Ovary (tissue), 9 donors: ENCODE data around the gene CLIP2. TPM values are rescaled to one million over a fixed set of nuclear protein-coding genes. Genes with fewer than 3 reads are reported as not detected.

ENCODE experiments used
- DNase-seq, 5 donors: peaks; one replicate each; pipeline ENCODE4 v3.0.0-alpha.2; 2019 to 2020
- H3K27ac ChIP-seq, 2 donors: fragments of 200-600 bp; one replicate each; pipeline versions ENCODE4 v1.5.1 to v1.8.0; 2019 to 2022
- H3K27me3 ChIP-seq: fragments of 200-600 bp; one replicate; pipeline ENCODE4 v1.8.0; 2022
- H3K36me3 ChIP-seq: fragments of 200-600 bp; sonication (generic); one replicate; pipeline ENCODE4 v1.5.1; 2019
- H3K4me1 ChIP-seq: one replicate; pipeline ENCODE4 v1.8.1; 2013; ENCODE audit warnings: mild to moderate bottlenecking, moderate library complexity; ENCODE audit not compliant: insufficient read depth
- H3K4me3 ChIP-seq: fragments of 200-600 bp; sonication (generic); one replicate; pipeline ENCODE4 v1.5.1; 2017
- H3K9me3 ChIP-seq, 2 donors: fragments of 200-600 bp in 1 of 2; sonication (generic) in 1 of 2; one replicate each; pipeline versions ENCODE4 v1.5.1 to v1.8.1; 2013 to 2019; ENCODE audit warnings: mild to moderate bottlenecking in 1 of 2, moderate library complexity in 1 of 2
- EP300 ChIP-seq: sonication (generic); formaldehyde crosslinking; IDR thresholded peaks from one replicate; pipeline ENCODE4 v1.6.1; 2017; ENCODE audit warnings: antibody characterized with exemption
- POLR2A ChIP-seq: fragments of 450-650 bp; IDR thresholded peaks from one replicate; pipeline ENCODE4 v1.6.1; 2017; ENCODE audit warnings: antibody characterized with exemption, mild to moderate bottlenecking, moderate library complexity
- WGBS, 3 donors: extraction: QIAGEN DNeasy Blood & Tissue Kit in 1 of 3; methylation state at CpG; one replicate each; pipeline versions ENCODE4 v1.1.5 to v1.1.7; 2013 to 2017; 5-methylcytosine and 5-hydroxymethylcytosine counted together
- intact Hi-C, 4 donors: fragments of 100-400 bp; cut with DNase I; formaldehyde crosslinking; loops; one replicate each; pipeline versions ENCODE4 v1.11.0 to v1.15.1; 2022 to 2023
- polyA plus RNA-seq, 2 donors: library from polyadenylated mRNA; stranded (reverse); fragments of 200-250 nt in 1 of 2; fragments of 350-450 nt in 1 of 2; fragmentation: Illumina TruSeq in 1 of 2; extraction: RNeasy Lipid Tissue Mini Kit (QIAGEN cat#74804) in 1 of 2; gene quantifications; one replicate each; pipeline ENCODE4 v1.2.3, GENCODE V29; 2013 to 2014
- total RNA-seq, 7 donors: library from RNA; depleted of rRNA in 2 of 7; stranded (reverse); fragments of >200 nt in 2 of 7; fragmentation: NEBNext Ultra II Directional in 3 of 7; extraction: Animal tissue kit (Norgen Biotek cat#: 25700) in 3 of 7; gene quantifications; one replicate each; pipeline versions ENCODE4 v1.1.0 to v1.2.4, GENCODE V29; 2016 to 2023
- TF ChIP-seq, protein P1 (sequence below), 3 donors: fragments of 450-650 bp in 2 of 3; fragments of 200-600 bp in 1 of 3; IDR thresholded peaks; one replicate each; pipeline versions ENCODE4 v1.5.1 to v1.8.0; 2016 to 2022; ENCODE audit warnings: antibody characterized with exemption in 3 of 3, mild to moderate bottlenecking in 1 of 3
- donor health status: DM: no; HTN: no; CAD: no; lungs with moderate emphysema.
- donor health status: DM: no; HTN: no; CAD: no.
- donor health status: Bipolar disorder and iron deficiency.
- donor health status: DM: yes; HTN: yes; CAD: no.
- donor health status: DM: no; HTN: no; CAD: no.
- donor health status: DM: yes; HTN: yes; CAD: no.

The CLIP2 gene
- total and polyA plus RNA-seq, 9 donors: 5.1 to 51.5 (median 28.9) TPM

DNA sequence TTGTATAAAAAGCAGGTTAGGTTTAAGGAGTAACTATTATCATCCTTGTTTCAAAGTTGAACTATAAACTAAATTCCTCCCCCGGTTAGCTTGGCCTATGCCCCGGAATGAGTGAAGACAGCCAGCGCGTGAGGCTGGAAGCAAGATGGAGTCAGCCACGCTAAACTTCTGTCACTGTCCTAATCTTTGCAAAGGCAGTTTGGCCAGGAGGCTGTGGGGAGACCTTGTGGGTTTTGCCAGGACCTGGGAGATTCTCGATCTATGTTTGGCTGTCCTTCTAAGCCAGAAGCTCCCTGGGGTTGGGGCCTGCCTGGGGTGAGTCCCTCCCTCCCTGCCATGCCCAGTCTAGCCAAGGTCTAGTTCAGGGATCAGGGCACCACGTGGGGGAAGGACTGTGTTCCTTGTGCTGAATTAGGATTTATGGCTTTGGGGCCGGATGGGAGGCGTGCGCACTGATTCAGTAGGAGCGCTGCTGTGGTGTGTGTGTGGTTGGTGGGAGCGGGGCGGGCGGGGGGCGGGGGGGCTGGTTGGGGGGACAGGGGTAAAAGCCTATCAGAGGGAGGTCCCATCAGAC lies 163.6 kb downstream of the CLIP2 start:
- intact Hi-C loops: loop anchor here in 1 of 4 donors (2.0 kb wide), 1 partner anchor 28 kb away; no protein-coding TSS in a partner anchor

DNA sequence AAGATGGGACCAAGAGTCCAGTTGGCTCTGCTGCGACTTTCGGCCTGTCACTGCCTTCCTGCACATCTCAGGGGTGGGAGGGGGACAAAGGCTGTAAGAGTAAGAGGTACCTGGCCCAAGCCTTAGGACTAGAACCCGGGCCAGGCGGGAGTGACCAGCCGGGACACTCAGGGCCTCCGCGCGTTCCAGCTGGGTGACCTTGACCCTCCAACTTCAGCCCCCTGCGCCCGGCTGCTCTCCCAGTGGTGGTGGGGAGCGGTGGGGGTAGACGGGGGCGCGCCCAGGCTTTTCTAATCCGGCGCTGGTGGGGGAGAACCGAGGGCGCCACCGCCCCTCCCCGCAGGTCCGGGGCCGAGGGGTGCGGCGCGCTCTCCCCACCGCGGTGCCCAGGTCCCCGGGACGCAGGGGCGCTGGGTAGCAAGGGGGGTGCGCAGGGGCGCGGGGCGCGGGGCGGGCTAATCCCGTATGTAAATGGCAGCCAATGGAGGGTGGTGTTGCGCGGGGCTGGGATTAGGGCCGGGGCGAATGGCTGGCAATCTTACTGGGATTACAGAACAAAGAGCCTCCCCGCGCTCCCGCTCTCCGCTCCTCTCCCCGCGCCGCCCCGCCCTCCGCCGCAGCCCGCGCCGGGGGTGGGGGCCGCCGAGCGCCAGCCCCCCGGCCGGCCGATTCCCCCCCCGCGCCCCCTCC lies 164.3 kb downstream of the CLIP2 start, which contains the start of gene GTF2IRD1:
GTF2IRD1 (plus strand) TSS at position 585 of the 690 bp plus-strand sequence. CDS start 54,175 bp downstream, outside the sequence.
- intact Hi-C loops: loop anchor here in 1 of 4 donors (2.0 kb wide), 1 partner anchor 27 kb away; no protein-coding TSS in a partner anchor
- WGBS, 3 donors: 1 to 4% (median 1%) methylated on average over 13 to 62 of the region's 62 CpGs
- H3K9me3 ChIP-seq: no peaks in the 10 kb centered on the region
- DNase-seq: peak; percentile 80 to 86 (median 82)
- H3K27ac ChIP-seq: peak within 1 kb of the TSS; percentile 85 to 91
- no peaks in the 10 kb centered on the region for H3K27me3 ChIP-seq
- H3K36me3 ChIP-seq: no peaks in the 10 kb centered on the region
- peaks cover 6% of the 10 kb centered on the region for H3K4me1 ChIP-seq
- no peak for TF ChIP-seq EP300
- peak within 1 kb of the TSS; percentile 44 for H3K4me3 ChIP-seq

More for the DNA sequence above, 163.6 kb downstream of the CLIP2 start:
- DNase-seq: peak; percentile 69 to 83 (median 72)
- Histone ChIP-seq H3K27ac (peak overlapping the region; percentile 85 to 91), H3K4me3 (peak overlapping the region; percentile 44), H3K9me3 (no peaks in the 10 kb centered on the region), H3K4me1 (peaks cover 6% of the 10 kb centered on the region), H3K27me3 (no peaks in the 10 kb centered on the region), H3K36me3 (no peaks in the 10 kb centered on the region)
- no peak for TF ChIP-seq EP300
- 3 to 7% (median 6%) methylated on average over 15 of the region's 15 CpGs for WGBS, 3 donors

DNA sequence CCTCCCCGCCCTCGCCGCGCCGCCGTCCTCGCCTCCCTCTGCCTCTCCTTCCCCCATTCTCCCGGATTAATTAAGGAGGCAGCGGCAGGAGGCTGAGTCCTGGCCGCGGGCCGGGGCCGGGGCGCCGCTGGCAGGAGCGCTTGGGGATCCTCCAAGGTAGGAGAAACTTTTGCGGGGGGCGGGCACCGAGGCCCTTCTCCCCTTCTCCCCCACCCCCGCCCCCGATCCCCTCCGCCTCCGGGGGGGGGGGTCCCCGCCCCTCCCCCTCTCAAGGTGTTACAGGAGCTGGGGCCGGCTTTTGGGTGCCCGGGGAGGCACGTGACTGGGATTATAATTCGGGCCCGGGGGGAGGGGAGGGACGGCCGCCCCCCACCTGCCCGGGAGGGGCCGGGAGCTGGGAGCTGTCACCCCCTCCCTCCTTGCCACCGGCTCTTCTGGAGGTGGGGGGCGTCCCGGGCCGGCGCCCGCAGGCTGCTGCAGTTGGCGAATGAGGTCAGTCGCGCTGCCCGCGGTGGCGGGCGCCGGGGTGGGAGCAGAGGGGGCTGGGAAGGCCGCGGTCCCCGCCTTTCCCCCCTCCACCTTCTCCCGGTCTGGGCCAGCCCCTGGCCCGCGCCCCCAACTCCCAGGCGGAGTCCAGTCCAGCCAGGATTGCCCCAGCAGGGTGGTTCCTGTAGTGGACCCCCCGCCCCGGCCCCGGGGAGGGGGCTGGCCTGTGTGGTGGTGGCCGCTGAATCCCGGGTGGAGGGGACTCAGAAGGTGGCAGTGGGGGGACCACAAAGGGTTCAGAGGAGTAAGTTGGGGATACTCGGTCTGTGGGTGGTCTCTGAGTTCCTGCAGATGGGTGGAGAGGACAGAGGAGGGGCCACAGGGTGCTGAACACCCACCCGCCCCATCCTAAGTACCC lies 165.1 kb downstream of the CLIP2 start:
- peak overlapping the region; percentile 85 to 91 for H3K27ac ChIP-seq
- TF ChIP-seq, protein P1, sequence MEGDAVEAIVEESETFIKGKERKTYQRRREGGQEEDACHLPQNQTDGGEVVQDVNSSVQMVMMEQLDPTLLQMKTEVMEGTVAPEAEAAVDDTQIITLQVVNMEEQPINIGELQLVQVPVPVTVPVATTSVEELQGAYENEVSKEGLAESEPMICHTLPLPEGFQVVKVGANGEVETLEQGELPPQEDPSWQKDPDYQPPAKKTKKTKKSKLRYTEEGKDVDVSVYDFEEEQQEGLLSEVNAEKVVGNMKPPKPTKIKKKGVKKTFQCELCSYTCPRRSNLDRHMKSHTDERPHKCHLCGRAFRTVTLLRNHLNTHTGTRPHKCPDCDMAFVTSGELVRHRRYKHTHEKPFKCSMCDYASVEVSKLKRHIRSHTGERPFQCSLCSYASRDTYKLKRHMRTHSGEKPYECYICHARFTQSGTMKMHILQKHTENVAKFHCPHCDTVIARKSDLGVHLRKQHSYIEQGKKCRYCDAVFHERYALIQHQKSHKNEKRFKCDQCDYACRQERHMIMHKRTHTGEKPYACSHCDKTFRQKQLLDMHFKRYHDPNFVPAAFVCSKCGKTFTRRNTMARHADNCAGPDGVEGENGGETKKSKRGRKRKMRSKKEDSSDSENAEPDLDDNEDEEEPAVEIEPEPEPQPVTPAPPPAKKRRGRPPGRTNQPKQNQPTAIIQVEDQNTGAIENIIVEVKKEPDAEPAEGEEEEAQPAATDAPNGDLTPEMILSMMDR (IDR thresholded peaks at IDR 0.05): no peak
- TF ChIP-seq EP300 (no peak), POLR2A (no peak)
- H3K4me3 ChIP-seq: peak overlapping the region; percentile 44
- intact Hi-C loops: no loop called here
- H3K9me3 ChIP-seq: no peaks in the 10 kb centered on the region
- WGBS, 3 donors: 3 to 9% (median 3%) methylated on average over 24 to 61 of the region's 61 CpGs
- no peaks in the 10 kb centered on the region for H3K36me3 ChIP-seq
- H3K4me1 ChIP-seq: peaks cover 6% of the 10 kb centered on the region
- peak in 4 of 5 donors; percentile 50 to 62 (median 56) for DNase-seq
- no peaks in the 10 kb centered on the region for H3K27me3 ChIP-seq

DNA sequence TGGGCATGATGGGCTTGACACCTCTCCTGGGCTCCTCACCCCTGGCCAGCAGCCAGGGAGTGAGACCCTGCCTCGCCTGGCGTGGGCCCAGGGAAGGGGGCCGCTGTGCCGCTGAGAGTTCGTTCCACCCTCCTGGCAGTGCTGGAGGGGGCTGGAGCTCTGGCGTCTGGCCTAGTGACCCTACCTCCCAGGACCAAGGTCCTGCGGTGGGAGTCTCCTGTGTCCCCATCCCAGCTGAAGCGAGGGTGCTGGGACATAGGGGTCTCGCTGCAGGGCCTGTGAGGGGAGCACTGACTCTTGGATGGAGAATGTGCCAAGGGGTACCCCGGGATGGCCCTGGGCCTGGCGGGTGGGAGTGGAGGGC lies 165.7 kb downstream of the CLIP2 start:
- peak overlapping the region; percentile 44 for H3K4me3 ChIP-seq
- peak; percentile 34 to 63 (median 59) for DNase-seq
- TF ChIP-seq, protein P1 (IDR thresholded peaks at IDR 0.05): no peak
- no peak for TF ChIP-seq POLR2A
- H3K36me3 ChIP-seq: no peaks in the 10 kb centered on the region
- intact Hi-C loops: no loop called here
- H3K27me3 ChIP-seq: no peaks in the 10 kb centered on the region
- peaks cover 6% of the 10 kb centered on the region for H3K4me1 ChIP-seq
- WGBS, 3 donors: 59 to 63% (median 62%) methylated on average over 11 of the region's 11 CpGs
- H3K27ac ChIP-seq: peak overlapping the region; percentile 85 to 91
- no peaks in the 10 kb centered on the region for H3K9me3 ChIP-seq

DNA sequence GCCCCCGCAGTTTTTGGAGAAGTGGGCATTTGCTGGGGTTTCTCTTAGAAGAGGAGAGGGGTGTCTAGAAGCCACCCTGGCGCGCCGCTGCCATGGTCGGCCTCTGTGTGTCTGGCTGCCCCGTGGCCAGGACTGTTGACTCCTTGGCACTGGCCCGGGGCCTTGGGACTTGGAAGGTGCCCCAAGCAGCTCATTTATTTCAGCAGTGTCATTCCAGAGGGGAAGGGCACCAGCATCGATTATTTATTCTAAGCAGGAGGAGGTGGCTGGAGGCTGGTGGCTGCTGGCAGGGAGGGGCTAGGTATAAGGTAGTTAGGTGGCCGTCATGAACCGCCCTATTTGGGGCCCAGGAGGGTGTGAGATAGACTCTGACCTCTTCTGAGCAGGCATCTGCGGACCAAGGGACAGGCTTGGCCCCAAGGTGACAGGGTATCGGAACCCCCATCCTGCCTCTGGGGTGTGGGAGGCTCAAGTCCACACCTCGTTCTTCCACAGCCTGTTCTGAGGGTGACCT lies 166.1 kb downstream of the CLIP2 start:
- Histone ChIP-seq H3K4me3 (peak overlapping the region; percentile 44), H3K27me3 (no peaks in the 10 kb centered on the region), H3K36me3 (no peaks in the 10 kb centered on the region), H3K27ac (peak overlapping the region; percentile 85 to 91), H3K4me1 (peaks cover 6% of the 10 kb centered on the region), H3K9me3 (no peaks in the 10 kb centered on the region)
- no peak for TF ChIP-seq POLR2A
- TF ChIP-seq, protein P1 (IDR thresholded peaks at IDR 0.05): no peak
- TF ChIP-seq EP300: no peak
- 74 to 80% (median 75%) methylated on average over 13 of the region's 13 CpGs for WGBS, 3 donors
- intact Hi-C loops: no loop called here
- no peak for DNase-seq
